Measurements from ENCODE around the gene NECTIN4.
A peak's percentile ranks its signal among the peaks of the same experiment; 100 is the strongest.
"Not testable (repeated sequence)": the region's sequence is repeated elsewhere in the genome, so short reads cannot be mapped to it uniquely, and the experiment has no call there.

The NECTIN4 gene

DNA sequence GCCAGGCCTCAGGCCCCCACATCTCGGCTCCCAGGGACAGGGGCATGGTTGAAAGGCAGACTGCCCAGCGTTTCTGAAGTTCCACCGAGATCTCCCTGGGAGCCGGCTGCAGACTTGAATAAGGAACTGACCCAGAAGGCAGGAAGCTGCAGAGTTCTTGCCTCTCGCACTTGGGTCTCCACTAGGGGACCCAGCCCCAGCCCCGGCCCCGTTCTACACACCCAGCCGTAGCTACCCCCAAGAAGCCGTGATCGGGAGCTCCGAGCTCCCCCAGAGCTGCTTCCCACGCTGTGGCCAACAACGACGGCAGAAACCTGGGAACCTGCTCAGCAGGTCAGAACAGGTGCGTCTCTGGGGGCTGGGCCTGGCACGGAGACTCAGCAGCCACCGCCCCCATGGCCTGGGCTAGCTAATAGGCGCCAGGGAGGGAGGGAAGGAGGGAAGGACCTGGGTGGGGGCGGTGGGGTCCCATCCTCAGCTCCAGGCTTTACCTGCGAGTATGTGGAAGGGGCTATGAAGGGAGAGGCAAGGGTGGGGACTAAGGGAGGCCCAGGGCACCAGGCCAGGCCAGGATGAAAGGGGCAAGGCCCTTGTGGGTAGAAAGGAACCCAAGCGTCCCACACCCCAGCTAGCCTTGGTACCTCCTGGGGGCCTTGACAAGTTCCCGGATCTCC lies at the start of gene NECTIN4:
TSS of gene NECTIN4 (minus strand) at position 308 of the 674 bp plus-strand sequence. CDS start at position 46, 262 bp downstream.
- DNase-seq: no peak

DNA sequence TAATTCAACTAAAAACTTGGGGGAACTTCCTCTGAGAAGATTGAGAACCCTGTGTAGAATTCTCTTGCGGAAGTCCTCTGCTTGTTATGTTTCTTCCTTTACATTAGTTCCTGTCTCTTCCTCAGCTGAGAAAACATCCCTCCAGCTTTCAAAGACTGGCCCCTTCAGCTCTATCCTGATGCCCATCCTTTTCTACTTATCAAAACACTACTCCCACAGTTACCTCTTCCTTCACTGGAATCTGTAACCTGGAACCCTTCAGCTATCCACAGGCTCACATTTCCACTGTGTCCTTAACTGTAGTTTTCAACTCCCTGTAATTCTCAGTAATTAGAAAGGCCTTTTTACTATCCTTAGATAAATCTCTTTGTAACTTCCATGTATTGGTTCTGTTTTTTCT lies 49.1 kb upstream of the NECTIN4 start:
- DNase-seq: no peak

DNA sequence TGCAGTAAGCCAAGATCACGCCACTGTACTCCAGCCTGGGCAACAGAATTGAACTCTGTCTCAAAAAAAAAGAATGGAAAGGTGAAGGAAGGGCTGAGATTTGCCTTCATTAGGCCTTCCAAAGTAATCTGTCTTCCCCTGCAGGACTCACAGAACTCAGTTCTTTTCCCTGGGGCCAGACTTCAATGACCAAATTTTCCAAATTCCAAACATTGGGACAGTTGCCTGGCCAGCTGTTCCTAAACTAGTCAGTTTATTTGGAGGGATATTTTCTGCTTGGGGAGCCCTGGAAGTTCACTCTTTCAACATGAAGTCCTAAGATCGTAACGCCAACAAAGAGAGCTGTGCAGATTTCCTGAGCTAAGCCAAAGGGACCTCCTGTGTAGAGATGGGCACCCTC lies 48.5 kb upstream of the NECTIN4 start:
- no peak for DNase-seq

DNA sequence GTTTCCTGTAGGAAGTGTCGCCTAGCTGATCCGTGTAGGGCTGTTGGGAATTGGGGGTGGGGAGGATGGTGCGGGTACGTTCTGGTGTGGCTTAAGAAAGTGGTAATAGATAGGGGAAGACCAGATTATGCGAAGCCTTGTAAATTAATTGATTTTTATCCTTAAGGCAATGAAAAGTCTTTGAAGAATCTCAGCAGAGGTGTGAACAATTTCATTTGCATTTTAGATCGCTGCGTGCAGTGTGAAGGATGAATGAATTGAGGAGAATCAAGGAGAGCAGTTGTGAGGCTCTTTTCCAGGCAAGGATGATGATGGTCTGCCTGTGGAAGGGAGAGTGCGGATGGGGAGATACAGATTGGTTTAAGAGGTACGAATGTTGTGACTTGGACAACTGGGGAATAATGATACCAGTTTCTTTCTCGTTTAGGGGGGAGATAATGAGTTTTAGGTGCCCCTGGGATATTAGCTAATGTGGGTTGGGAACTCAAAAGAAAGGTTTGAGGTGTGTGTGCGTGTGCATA lies 43.9 kb upstream of the NECTIN4 start:
- no peak for DNase-seq

DNA sequence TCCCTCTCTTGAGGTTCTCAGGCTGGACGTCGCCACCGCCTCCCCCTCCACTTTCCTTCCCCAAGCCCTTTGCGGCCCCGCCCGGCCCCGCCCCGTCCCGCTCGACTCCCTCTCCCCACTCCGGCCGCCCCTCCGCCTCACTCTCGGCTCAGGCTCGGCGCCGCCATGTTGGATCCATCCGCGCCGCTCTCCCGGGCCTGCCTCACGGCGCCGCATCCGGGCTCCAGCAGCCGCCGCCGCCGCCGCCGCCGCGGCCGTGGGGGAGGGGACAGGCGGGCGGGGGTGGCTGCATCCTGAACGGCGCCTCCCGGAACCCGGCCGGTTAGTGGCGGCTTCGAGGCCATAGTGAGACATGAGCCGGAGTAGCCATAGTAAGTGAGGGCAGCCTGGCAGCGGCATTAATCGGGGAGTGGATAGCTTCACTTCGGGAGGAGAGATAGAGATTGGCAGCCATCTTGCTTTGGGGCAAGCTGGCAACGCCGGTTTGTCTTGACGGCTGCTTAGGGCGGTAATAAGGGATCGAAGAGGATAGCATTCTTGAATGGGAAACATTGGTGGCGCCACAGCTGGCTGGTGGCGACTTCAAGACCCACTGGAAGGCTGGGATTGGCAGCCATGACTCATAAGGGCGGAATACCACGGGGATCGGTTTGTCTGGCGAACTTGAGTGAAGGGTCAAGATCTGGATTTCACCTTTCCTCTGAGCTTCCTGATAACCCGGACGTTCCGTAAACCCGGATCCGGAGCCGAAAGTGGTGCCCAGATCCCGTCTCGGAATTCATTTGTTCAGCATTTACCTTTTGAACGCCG lies 43.3 kb upstream of the NECTIN4 start, which contains the start of gene DEDD:
TSS of gene DEDD (minus strand) at position 258 of the 810 bp plus-strand sequence. CDS start 8,205 bp downstream, outside the sequence.
- peak; percentile 78 for DNase-seq

DNA sequence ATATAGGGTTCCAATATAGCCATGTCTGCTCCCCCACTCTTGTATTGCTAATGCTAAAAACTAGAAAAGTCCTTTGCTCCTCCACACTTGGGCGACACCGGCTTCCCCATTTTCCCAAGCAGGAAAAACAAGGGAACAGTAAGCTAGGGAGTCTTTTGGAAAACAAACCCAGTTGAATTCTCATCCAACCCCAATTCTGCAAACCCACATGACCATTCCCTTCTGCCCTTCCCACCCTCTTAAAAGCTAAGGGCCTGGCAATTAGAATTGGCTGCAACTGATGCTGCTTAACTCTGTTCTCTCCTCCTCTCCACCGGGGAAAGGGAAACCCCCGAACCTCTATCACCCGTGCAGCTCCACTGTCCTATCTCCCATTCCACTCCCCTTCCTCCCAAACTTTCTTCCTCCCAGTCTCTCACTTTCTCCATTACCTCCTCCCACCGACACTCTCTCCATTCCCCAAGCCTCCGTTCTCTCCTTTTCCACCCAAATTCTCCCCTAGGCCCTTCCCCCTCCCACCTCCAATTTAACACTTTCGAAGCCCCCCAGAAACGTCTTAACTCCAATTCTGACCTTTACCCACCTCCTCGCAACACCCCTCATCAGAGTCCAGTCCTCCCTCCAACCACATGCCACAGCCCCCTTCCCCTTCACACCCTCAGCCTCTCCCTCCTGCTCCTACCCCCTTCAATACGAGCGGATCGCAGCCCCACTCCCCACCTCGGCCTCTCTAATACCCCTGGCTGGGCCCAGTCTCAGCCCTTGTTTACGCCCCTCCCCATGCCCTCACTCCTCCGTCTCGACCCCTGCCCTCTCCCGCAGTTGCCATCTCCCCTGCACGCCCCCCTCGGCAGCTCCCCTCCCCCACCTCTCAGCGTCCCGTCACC lies 42.4 kb upstream of the NECTIN4 start:
- DNase-seq: no peak

DNA sequence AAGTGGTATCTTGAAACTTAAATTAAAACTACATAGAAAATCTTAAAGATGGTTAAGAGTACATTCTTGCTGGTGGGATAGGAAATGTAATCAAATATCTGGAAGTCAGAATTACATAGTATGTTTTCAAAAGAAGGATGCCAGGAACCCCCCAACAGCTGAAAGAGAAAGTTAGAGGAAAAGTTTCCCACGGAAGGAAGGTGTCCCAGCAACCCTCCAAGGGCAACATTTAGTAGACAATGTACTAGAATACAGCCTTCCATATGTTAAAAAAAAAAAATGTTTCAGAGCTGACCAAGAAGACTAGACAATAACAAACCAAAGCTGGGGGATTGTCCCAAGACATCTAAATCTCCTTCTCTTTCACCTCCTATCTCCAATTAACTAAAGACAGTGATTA lies 40.9 kb upstream of the NECTIN4 start:
- no peak for DNase-seq

DNA sequence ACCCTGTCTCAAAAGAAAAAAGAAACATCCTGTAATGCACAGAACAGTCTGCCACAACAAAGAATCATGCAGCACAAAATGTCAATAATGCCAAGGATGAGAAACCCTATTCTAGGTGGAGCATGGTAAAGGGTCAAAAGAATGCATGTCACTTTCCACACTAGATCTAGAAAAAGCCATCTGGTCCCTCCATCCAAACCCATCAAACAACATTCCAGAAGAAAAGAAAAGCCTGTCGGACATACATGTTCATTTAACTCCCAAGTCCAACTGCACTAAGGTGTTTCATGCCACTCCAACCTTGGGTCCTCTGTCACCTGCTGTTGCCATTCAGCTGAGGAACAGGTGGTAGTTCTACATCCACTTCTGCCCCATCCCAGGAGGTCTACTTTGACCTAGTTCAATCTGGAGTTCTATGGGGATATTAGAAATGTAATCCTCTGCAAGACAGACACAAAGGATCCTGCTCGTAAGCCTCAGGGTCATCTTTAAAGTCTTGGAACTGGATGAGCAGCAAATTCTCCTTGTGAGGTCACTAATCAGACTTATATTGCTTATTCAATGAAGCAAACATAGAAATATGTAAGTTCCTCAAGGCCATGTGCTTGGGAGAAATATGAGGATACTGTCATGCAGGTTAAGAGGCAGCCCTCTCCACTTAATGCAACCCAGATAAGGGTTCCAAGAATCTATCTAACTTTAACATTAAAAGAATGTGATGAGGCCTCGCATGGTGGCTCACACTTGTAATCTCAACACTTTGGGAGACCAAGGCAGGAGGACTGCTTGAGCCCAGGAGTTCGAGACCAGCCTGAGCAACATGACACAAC lies 39.4 kb upstream of the NECTIN4 start:
- no peak for DNase-seq

DNA sequence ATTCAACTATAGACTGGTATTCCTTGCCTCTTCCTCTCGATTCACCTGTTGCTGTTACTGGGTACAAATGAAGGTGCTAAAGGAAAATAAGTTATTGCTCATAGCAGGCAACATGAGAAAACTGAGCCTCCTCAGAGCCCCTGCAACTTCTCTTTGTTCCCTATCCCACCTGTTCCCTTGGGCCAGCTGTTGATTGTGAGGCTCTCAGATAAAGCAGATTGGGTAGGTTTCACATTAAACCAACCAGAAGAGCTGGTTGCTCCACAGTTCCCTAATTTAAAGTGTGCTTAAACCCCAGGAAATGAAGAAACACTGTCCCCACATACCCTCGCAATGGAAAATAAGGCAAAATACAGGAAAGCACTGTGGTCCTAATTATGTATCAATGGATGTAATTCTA lies 38.3 kb upstream of the NECTIN4 start:
- DNase-seq: no peak

DNA sequence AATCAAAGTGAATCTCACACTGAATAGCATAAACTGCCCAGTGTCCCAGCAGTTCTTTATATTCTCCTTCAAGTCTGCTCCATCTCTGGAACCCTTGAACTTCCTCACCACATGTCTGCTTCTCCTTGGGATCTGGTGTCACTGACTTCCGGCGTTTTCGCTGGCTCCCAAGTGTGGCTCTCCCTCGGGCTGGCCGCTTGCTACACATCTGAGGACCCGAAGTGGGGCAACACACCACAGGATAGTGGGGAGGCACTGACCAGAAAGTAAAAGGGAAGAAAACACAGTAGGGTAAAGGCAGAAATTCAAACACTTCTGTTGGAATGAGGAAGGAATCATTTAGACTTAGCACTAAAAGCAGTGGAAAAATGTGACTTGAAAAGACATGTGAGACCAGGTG lies 33.6 kb upstream of the NECTIN4 start:
- DNase-seq: no peak

DNA sequence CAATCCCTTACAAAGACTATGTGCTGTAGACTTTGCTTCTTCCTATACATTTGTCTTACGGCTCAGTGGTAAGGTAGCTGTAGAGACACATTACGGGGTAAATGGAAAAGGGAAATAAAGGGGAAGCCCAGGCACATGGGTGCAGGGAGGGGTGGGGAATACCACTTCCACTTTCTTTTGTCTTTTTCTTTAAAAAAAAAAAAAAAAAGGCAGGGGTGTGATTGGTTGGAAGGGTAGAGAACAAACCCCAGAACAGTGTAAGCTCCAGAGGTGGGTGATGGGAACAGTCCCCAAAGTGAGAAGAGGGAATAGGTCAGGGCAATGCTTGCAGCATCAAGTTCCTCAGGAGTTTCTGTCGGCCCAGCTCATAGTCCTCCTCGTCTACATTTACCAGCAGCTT lies 32.5 kb upstream of the NECTIN4 start:
- DNase-seq: no peak

DNA sequence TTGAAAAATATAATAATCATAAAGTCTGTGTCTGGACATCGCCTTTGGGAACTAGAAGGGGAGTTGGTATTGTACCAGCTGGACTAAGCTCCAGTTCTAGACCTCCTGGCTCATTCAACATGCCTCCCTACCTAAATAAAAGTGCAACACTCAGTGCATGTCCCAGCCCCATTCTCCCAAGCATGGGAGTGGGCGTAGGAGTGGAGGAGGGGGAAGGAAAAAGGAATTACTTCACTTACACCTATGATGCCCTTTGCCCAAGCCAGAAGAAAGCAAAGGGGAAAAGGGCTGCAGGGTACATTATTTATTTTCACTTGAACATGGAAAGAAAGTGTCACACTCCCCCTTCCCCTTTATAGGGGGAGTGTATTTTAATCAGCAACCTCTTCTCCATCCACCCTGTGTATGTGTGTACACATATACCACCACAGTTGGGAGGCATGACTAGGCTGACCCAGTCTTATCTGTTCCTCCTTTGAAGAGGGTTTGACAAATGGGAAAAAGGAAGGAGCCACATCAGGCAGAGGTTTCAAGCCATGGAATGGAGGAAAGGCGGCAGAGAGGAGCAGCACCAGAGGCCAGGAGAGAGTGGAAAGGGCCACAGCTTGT lies 31.8 kb upstream of the NECTIN4 start:
- DNase-seq: no peak

DNA sequence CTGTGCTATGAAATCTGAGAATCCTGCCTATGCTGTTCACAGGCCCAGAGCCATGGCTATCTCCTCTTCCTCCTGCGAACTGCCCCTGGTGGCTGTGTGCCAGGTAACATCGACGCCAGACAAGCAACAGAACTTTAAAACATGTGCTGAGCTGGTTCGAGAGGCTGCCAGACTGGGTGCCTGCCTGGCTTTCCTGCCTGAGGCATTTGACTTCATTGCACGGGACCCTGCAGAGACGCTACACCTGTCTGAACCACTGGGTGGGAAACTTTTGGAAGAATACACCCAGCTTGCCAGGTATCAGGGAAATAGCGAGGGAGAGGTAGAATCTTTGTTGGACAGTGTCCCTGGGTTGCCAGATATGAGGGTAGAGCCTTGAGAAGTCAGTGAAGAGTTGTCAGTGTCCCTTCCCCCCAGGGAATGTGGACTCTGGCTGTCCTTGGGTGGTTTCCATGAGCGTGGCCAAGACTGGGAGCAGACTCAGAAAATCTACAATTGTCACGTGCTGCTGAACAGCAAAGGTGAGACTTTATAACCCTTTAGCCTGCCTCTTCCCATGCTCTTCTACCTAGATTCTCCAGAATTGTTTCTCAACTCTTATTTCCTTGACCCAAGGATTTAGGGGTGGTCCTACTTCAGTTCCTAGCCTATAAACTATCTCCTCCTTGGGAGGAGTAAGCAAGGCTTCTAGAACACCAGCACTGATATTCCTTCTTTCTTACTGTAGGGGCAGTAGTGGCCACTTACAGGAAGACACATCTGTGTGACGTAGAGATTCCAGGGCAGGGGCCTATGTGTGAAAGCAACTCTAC lies 29.9 kb upstream of the NECTIN4 start:
- no peak for DNase-seq

DNA sequence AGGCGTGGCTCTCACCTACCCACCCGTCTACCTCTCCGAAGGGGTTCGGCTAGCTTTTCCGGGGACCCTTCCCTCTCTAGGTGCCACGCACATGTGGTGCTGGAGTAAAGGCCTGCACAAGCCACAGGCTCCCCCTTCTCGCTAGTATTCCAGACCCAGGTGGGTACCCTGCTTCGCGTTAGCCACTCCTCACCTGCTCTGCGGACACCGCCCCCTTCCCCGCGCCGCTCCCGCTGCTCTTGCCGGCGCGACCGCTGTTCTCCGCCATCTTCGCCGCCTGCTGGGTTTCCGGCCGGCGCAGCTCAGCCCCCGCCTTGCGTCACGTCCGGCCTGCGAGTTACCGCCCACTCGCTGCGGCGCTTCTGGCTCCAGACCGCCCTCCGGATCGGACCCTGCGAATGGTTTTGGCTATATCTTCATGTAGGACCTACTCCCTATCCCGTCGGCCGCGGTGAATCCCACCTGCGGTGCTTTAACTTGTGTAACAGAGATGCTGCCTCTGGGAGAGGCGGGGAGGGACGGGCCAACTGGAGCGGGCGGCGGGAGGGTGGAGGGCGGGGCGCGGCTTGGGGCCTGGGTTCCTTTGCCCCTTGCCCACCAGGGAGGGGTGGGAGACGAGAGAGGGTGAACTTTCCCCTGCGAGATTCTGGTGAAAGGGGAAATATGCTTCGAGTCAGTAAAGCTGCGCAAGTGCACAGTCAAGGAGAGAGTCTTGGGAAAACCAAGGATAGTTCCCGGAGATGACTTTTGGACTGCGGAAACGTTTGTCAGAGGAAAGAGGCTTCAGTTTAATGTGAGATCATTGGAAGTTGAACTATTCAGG lies 28.6 kb upstream of the NECTIN4 start, which contains the start of the genes NIT1 and PFDN2:
TSS of gene NIT1 (plus strand) at position 347 of the 823 bp plus-strand sequence. CDS start at position 419, 72 bp downstream.
TSS of gene PFDN2 (minus strand) at position 279 of the 823 bp plus-strand sequence. CDS start at position 268, 11 bp downstream.
- DNase-seq: peak; percentile 77

DNA sequence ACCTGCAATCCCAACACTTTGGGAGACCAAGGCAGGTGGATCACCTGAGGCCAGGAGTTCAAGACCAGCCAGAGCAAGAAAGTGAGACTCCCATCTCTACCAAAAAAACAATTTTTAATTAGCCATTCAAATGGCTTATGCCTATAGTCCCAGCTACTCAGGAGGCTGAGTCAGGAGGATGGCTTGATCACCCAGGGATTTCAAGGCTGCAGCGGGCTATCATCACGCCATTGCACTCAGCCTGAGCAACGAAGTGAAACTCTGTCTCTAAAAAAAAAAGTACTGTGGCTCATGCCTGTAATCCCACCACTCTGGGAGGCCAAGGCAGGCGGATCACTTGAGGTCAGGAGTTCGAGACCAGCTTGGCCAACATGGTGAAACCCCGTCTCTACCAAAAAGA lies 26.6 kb upstream of the NECTIN4 start:
- not testable (repeated sequence) for DNase-seq

DNA sequence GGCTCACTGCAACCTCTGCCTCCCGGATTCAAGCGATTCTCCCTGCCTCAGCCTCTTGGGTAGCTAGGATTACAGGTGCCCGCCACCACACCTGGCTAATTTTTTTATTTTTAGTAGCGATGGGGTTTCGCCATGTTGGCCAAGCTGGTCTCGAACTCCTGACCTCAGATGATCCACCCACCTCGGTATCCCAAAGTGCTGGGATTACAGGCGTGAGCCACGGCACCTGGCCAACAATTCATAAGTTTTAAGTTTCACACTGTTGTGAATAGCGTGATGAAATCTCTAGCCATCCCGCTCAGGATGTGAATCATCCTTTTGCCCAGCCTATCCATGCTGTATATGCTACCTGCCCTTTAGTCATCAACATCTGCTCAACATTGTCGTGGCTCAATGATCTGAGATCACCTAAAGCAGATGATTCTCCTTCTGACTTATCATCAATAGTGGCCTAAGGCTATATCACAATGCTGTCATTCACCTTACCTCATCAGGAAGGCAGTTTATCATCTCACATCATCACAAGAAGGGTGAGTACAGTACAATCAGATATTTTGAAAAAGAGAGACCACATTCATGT lies 25.9 kb upstream of the NECTIN4 start:
- peak; percentile 28 for DNase-seq

DNA sequence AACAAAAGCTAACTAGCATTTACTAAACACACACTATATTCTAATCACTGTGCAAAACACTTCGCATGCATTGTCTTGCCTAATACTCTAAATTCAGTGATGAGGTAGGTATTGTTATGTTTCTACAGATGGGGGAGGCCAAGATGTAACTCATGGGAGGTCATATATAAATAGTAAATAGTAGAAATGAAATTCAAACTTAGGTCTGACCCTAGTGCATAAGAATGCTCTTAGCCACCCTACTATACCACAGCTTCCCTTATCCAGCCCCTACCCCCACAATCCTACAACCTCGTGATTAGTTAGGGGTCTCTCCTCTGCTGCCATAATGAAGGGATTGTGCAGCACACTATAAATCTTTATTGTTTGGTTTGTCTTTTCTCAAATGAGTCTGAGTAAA lies 25.2 kb upstream of the NECTIN4 start:
- DNase-seq: no peak

DNA sequence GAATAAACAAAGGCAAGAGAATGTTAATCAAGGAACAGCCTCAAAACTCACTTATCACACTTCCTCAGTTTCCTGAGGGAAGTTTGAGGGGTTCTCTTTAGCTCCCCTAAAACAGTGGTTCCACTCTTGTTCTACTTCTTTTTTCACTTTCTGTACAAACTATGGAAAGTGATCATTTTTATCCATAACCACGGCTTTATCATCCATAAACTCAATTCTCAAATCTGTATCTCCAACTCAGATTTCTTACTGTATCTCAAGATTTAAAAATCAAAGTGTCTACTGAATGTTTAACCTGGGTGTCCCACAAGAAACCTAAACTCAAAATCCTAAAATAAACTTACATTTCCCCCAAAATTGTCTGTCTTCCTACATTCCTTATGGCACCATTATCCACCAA lies 24.6 kb upstream of the NECTIN4 start:
- DNase-seq: no peak

DNA sequence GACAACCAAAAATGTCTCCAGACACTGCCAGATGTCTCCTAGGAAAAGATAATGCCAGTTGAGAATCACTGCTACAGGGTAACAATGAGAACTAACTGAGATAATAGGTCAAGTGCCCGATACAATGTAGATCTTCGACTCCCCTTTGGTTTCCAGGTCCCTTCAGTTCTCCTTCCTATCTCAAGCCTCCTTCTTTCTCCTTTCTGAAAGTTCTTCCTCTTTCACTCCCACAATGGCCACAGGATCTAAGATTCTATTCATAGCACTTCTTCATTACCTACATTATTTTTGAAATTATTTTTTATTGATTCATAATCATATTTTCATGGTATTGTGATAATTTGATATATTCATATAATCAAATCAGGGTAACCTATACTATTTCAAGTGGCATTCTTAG lies 22.2 kb upstream of the NECTIN4 start:
- DNase-seq: no peak
